GM21619 (cell line): Measurements from ENCODE around the gene COX15.
"Not testable (repeated sequence)": the region's sequence is repeated elsewhere in the genome, so short reads cannot be mapped to it uniquely, and the experiment has no call there.

Source experiments
- ATAC-seq: cut with Tn5 transposase; IDR thresholded peaks from one replicate; pipeline ENCODE4 v1.9.1; 2021; ENCODE audit not compliant: unreplicated experiment

The COX15 gene

DNA sequence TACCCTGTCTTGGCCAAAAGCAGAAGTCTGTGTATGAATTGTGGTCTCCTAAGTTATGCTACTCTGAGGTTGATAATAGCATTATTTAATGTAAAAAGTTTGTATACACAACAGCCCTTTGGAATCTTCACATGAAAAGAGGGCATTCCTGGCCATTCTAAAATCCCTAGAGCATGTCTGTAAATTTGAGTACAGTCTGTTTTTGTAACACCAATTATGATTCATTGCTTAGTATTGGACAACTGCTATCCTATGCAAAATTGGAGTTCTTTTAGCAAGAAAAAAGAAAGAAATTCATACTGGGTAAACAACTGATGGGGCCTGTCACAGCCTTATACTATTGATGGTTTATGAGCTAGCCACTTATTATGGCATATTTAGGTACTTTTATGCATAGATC is 10.3 kb upstream of the COX15 start:
- ATAC-seq: no peak

- no peak for ATAC-seq
These were observed 9.1 kb upstream of the COX15 start for GRCh38 chr10:99740933-99741559.

DNA sequence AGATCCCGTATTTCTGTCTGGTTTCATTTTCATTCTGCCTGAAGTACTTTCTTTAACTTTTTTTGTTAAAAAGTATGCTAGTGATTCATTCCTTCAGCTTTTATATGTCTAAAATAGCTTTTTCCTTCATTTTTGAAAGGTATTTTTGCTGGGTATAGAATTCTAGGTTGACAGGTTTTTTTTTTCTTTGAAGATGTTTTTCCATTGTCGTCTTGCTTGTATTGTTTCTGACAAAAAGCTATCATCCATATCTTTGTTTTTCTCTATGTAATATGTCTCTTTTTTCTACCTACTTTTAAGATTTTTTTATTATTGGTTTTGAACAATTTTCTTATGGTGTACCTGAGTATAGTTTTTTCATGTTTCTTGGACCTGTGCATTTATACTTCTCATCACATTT is 8.3 kb upstream of the COX15 start:
- ATAC-seq: no peak

DNA sequence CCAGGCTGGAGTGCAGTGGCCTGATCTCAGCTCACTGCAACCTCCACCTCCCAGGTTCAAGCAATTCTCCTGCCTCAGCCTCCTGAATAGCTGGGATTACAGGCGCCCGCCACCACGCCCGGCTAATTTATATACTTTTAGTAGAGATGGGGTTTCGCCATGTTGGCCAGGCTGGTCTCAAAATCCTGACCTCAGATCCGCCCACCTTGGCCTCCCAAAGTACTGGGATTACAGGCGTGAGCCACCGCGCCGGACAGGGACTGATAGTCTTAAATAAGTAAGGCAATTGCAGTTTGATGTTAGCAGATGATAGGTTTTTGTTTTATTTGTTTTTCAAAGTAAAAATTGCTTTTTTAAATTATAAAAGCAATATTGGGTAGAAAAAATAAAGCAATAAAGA is 2.2 kb upstream of the COX15 start:
- ATAC-seq: not testable (repeated sequence)

DNA sequence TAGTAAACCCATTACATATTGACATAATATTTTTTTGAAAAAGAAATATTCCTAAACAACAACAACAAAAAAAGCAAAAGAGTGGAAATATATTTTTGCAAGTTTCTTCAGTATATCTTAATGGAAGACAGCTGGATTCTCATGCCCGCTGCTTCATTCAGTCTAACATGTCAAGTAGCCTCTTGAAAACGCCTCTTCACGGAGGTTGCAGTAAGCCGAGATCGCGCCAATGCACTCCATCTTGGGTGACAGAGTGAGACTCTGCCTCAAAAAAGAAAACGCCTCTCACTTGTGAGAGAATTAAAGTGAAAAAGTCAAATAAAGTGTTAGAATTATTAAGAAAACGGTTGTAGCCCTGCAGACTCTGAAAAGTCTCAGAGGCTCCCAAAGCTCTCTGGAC is 1.4 kb upstream of the COX15 start:
- no peak for ATAC-seq

- ATAC-seq: no peak
These were observed 458 bp downstream of the COX15 start for GRCh38 chr10:99731306-99732032.

GRCh38 chr10:99730026-99730425 is 1.9 kb downstream of the COX15 start:
- ATAC-seq: no peak

DNA sequence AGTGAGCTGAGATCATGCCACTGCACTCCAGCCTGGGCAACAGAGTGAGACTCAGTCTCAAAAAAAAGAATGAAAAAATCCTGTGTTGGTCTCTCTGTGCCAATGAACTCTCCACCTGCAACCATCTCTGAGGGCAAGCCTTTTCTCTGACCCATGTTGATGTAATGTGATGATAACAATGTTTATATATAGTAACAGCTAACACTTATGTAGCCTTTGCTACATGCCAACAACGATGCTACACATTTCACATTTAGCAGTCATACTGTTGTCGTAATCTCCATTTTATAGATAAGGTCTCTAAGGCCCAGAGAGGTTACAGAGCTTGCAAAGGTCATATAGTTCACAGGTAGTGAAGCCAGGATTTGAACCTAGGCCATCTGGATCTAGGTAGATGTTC is 11.5 kb downstream of the COX15 start:
- ATAC-seq: no peak

DNA sequence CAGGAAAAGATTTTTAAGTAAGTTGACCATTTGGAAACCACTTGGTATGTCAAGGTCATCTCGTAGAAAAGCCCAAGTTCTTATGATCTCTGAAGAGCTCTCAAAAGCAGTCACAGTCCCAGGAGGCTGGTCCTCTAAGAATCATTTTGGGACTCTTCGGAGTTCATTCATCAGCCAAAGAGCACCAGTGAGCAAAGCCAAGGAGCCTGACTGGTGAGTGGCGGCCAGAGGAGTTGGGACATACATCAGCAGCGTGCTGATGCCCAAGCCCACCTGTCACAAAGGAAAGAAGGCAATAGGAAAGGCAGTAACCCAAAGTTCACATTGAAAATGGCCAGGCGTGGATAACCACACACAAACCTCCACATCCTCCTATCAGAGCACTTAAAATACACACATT is 17.5 kb downstream of the COX15 start:
- no peak for ATAC-seq

GRCh38 chr10:99711129-99711719 is 20.7 kb downstream of the COX15 start:
- ATAC-seq: peak; percentile 56

GRCh38 chr10:99709480-99710229 is 22.3 kb downstream of the COX15 start:
- ATAC-seq: peak; percentile 86

GRCh38 chr10:99708428-99709012 is 23.4 kb downstream of the COX15 start:
- ATAC-seq: no peak

GRCh38 chr10:99700649-99701048 is 31.3 kb downstream of the COX15 start:
- ATAC-seq: no peak

- no peak for ATAC-seq
These were observed 33.3 kb downstream of the COX15 start for GRCh38 chr10:99698504-99699080.

DNA sequence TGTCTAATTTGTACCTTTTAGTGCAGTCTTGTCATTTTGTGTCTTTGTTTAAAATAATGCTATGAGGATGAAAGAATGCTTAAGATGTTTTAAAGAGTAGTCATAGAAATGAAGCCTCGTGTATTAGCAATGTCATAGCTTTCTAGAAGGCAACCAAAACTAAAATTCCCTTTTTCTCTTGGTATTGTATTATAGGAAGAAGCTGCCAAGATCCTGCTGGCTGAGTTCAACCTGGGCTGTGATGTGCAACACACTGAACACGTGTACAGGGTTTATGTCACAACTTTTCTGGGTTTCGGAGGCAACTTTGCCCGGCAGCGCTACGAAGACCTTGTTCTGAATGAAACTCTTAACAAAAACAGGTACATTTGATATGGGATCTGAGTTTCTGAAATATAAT is 36.2 kb downstream of the COX15 start:
- ATAC-seq: no peak

DNA sequence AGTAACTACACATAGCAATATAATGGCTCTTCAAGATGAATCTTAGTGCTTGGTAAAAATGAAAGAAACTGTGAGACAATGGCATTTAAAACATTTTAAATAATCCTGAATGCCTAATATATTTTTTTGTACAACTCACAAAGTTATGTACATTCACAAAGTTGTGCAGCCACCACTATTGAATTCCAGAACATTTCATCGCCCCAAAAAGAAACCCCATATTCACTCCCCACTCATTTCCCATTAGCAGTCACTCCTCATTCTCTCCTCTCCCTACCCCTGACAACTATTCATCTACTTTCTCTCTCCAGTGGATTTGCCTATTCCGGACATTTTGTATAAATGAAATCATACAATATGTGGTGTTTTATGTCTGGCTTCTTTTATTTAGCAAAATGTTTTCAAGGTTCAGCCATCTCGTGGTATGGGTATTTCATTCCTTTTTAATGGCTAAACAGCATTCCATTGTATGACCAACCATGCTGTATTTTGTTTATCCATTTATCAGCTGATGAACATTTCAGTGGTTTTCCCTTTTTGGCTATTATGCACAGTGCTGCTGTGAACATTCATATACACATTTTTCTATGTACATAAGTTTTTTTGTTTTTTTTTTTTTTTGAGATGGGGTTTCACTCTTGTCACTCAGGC is 37.9 kb downstream of the COX15 start:
- no peak for ATAC-seq

DNA sequence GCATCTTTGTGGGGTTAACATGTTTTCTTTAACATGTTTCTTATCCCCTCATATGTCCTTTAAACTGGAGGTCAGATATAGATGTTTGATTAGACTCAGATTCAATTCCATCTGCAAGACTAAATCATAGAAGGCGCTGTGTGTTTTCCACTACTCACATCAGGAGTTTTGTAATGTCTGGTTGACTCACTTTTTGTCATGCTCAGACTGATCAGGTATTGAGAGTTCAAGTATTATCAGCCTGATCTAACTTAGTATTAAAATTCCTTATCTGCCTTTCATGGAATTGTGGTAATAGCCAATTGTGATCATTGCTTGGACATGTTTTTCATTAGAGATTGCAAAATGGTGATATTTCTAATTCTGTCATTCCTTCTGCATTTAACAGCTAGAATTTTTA is 42.5 kb downstream of the COX15 start:
- ATAC-seq: no peak

DNA sequence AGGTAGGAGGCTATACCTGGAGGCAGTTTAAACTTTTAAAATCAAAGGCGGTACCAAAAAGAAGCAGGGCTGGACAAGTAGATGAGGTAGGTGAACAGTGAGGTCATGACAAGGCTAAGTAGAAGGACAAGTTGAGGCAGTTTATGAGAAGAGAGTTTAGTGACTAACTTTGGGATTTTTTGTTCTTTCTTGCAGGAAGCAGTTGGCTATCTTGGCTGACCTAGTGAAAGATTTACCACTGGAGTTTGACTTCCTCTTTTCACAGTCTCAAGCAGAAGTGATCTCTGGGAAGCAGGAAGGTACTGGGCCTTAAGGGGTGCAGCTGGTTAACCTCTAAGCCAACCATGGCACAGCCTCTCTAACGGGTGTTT is 46.3 kb downstream of the COX15 start:
- ATAC-seq: peak; percentile 95

DNA sequence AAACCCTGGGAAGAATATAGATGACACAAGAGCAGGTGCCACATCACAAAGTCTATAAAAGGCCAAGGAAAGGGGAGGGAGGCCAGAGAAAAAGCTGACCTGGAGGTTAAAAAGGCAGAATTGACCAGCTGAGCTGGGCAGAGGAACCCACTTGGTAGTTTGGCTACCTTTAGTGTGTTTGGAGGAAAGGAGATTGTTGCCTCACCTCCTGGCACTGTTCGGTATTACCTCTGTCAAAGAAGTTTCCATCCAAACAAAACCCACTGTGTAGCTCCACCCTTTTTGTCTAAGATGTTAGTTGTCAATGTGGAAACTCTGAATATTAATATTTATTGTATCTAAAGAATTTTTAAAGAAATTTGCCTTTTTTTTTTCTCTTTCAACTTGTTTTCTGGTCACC is 49.2 kb downstream of the COX15 start:
- ATAC-seq: no peak
